Caco-2 (cell line): ENCODE results near the gene SPTB. TPM values are rescaled to one million over a fixed set of nuclear protein-coding genes. Genes with fewer than 3 reads are reported as not detected.
"Not testable (repeated sequence)": the region's sequence is repeated elsewhere in the genome, so short reads cannot be mapped to it uniquely, and the experiment has no call there.

Experiments used
- BruUV-seq: library from RNA; stranded (reverse); fragments of 400-500 nt; replicated peaks from 2 replicates; lab custom pipeline; 2021; lab: Mats Ljungman, UMichigan
- CTCF ChIA-PET: fragments of 300-600 bp; sonication (Branson Sonifier 250); formaldehyde crosslinking; loops from one replicate; lab custom pipeline; 2022; ENCODE audit warnings: antibody characterized with exemption; lab: Charles Lee
- POLR2A ChIA-PET: fragments of 300-600 bp; sonication (Branson Sonifier 250); formaldehyde crosslinking; loops from one replicate; lab custom pipeline; 2022; ENCODE audit warnings: antibody characterized with exemption; lab: Charles Lee
- DNase-seq, 2 experiments: peaks; one replicate each; pipeline versions ENCODE4 v3.0.0 to v3.0.0-alpha.2; 2020 to 2022
- H3K27me3 ChIP-seq: replicated peaks from 2 replicates; pipeline ENCODE4 v1.6.0; 2011; ENCODE audit warnings: low read length; ENCODE audit not compliant: control insufficient read depth, insufficient read depth
- H3K36me3 ChIP-seq: 2 replicates; pipeline ENCODE4 v1.5.1; 2011; ENCODE audit warnings: low read length; ENCODE audit not compliant: control insufficient read depth, insufficient read depth
- H3K4me1 ChIP-seq: fragments of 250-450 bp; sonication (Bioruptor Pico); 2 replicates; pipeline ENCODE4 v1.5.1; 2020; ENCODE audit warnings: mild to moderate bottlenecking
- H3K4me3 ChIP-seq: 2 replicates; pipeline ENCODE4 v1.5.1; 2011; ENCODE audit warnings: low read depth, mild to moderate bottlenecking, control low read depth, low read length
- H3K9me3 ChIP-seq: fragments of 250-450 bp; sonication (Bioruptor Pico); 2 replicates; pipeline ENCODE4 v1.5.1; 2020; ENCODE audit warnings: mild to moderate bottlenecking, moderate library complexity
- H3K27ac Mint-ChIP-seq: one replicate; pipeline ENCODE4 v1.8.0; 2022; ENCODE audit warnings: mixed read lengths; ENCODE audit not compliant: unreplicated experiment
- H3K27me3 Mint-ChIP-seq: one replicate; pipeline ENCODE4 v1.8.0; 2022; ENCODE audit warnings: mixed read lengths; ENCODE audit not compliant: insufficient read depth, unreplicated experiment
- H3K36me3 Mint-ChIP-seq: one replicate; pipeline ENCODE4 v1.8.0; 2022; ENCODE audit warnings: mild to moderate bottlenecking, mixed read lengths; ENCODE audit not compliant: insufficient read depth, unreplicated experiment
- H3K4me1 Mint-ChIP-seq: one replicate; pipeline ENCODE4 v1.8.0; 2022; ENCODE audit warnings: low read depth, mixed read lengths; ENCODE audit not compliant: unreplicated experiment
- H3K4me3 Mint-ChIP-seq: one replicate; pipeline ENCODE4 v1.8.0; 2022; ENCODE audit warnings: mild to moderate bottlenecking, moderate library complexity, mixed read lengths; ENCODE audit not compliant: unreplicated experiment
- H3K9me3 Mint-ChIP-seq: one replicate; pipeline ENCODE4 v1.8.0; 2022; ENCODE audit warnings: mixed read lengths; ENCODE audit not compliant: unreplicated experiment
- intact Hi-C: fragments of 100-400 bp; cut with micrococcal nuclease; formaldehyde crosslinking; loops from one replicate; pipeline ENCODE4 v1.10.0; 2022; ENCODE audit not compliant: unreplicated experiment
- total RNA-seq: library from RNA; stranded (reverse); gene quantifications from 2 replicates; pipeline ENCODE4 v1.2.3, GENCODE V29; 2022
- TF ChIP-seq, protein P1 (sequence below), 2 experiments: fragments of 200-600 bp in 1 of 2; IDR thresholded peaks; 1 replicate in 1 of 2; 2 replicates in 1 of 2; pipeline versions ENCODE4 v1.5.1 to v1.8.0; 2011 to 2022; ENCODE audit warnings: antibody characterized with exemption in 1 of 2, control low read depth in 1 of 2, inconsistent platforms in 1 of 2, low read depth in 1 of 2, low read length in 1 of 2, mild to moderate bottlenecking in 1 of 2, moderate library complexity in 1 of 2; ENCODE audit not compliant: insufficient read depth in 1 of 2, severe bottlenecking in 1 of 2, unreplicated experiment in 1 of 2

SPTB gene
- total RNA-seq, 1 experiment from 2014 or later: 1.7 TPM

GRCh38 chr14:64806862-64807495 is 72.7 kb downstream of the SPTB start:
- TF ChIP-seq, protein P1, sequence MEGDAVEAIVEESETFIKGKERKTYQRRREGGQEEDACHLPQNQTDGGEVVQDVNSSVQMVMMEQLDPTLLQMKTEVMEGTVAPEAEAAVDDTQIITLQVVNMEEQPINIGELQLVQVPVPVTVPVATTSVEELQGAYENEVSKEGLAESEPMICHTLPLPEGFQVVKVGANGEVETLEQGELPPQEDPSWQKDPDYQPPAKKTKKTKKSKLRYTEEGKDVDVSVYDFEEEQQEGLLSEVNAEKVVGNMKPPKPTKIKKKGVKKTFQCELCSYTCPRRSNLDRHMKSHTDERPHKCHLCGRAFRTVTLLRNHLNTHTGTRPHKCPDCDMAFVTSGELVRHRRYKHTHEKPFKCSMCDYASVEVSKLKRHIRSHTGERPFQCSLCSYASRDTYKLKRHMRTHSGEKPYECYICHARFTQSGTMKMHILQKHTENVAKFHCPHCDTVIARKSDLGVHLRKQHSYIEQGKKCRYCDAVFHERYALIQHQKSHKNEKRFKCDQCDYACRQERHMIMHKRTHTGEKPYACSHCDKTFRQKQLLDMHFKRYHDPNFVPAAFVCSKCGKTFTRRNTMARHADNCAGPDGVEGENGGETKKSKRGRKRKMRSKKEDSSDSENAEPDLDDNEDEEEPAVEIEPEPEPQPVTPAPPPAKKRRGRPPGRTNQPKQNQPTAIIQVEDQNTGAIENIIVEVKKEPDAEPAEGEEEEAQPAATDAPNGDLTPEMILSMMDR (IDR thresholded peaks at IDR 0.05; ENCODE audit: insufficient read depth in 1 of 2, low read depth in 1 of 2, low read length in 1 of 2, severe bottlenecking in 1 of 2, unreplicated experiment in 1 of 2): no peak
- H3K27ac Mint-ChIP-seq: no peak overlapping the region

GRCh38 chr14:64806202-64806861 is 73.4 kb downstream of the SPTB start:
- peaks cover 7% of the 10 kb centered on the region for H3K4me1 Mint-ChIP-seq
- H3K27me3 ChIP-seq: no peaks in the 10 kb centered on the region
- H3K36me3 ChIP-seq: no peaks in the 10 kb centered on the region
- TF ChIP-seq, protein P1 (IDR thresholded peaks at IDR 0.05; ENCODE audit: insufficient read depth in 1 of 2, low read depth in 1 of 2, low read length in 1 of 2, severe bottlenecking in 1 of 2, unreplicated experiment in 1 of 2): no peak
- no peak overlapping the region for H3K4me3 Mint-ChIP-seq
- BruUV-seq: no TSS peak
- POLR2A ChIA-PET: no interaction called here
- H3K27me3 Mint-ChIP-seq: no peaks in the 10 kb centered on the region
- H3K4me3 ChIP-seq: no peak overlapping the region
- intact Hi-C loops: no loop called here
- H3K36me3 Mint-ChIP-seq: no peaks in the 10 kb centered on the region
- CTCF ChIA-PET: no interaction called here
- H3K9me3 ChIP-seq: no peaks in the 10 kb centered on the region
- no peak overlapping the region for H3K27ac Mint-ChIP-seq
- DNase-seq: no peak
- no peaks in the 10 kb centered on the region for H3K9me3 Mint-ChIP-seq
- H3K4me1 ChIP-seq: no peaks in the 10 kb centered on the region; the same call in 1 of the 2 replicates

More at GRCh38 chr14:64806862-64807495, 72.7 kb downstream of the SPTB start:
- Mint-ChIP-seq H3K4me1 (peaks cover 7% of the 10 kb centered on the region), H3K4me3 (no peak overlapping the region), H3K27me3 (no peaks in the 10 kb centered on the region), H3K36me3 (no peaks in the 10 kb centered on the region), H3K9me3 (no peaks in the 10 kb centered on the region)
- ChIA-PET POLR2A (no interaction called here), CTCF (no interaction called here)
- no peak for DNase-seq
- Histone ChIP-seq H3K27me3 (no peaks in the 10 kb centered on the region), H3K4me1 (no peaks in the 10 kb centered on the region; the same call in 1 of the 2 replicates), H3K4me3 (no peak overlapping the region), H3K9me3 (no peaks in the 10 kb centered on the region), H3K36me3 (no peaks in the 10 kb centered on the region)
- no TSS peak for BruUV-seq
- intact Hi-C loops: no loop called here

DNA sequence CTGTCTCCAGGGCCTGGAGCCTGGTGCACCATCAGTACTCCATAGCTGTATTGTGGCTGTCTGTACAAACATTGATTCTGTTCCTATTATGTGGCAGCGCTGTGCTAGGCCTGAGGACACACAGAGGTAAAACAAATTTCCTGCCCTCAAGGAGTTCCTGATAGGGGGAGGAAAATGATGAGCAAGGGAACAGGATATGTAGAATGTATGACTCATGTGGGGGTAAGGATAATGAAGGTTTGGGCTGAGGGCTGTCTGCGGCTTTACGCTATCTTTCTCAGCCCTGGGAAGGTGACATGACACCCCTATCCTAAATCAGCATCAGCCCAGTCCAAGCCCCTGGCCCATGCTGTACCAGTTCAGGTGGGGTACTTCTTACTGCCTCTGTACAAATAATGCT is 74.1 kb downstream of the SPTB start:
- BruUV-seq, H3K27me3 Mint-ChIP-seq, H3K27ac Mint-ChIP-seq, H3K4me1 Mint-ChIP-seq, intact Hi-C loops, H3K9me3 ChIP-seq, H3K36me3 Mint-ChIP-seq, H3K4me3 Mint-ChIP-seq, H3K27me3 ChIP-seq, DNase-seq, H3K9me3 Mint-ChIP-seq, H3K4me3 ChIP-seq, H3K4me1 ChIP-seq, H3K36me3 ChIP-seq, CTCF ChIA-PET, POLR2A ChIA-PET: not testable (repeated sequence)
